Progenitor cell of endocrine pancreas (in vitro differentiated cells): ENCODE data around the gene HPCAL1. TPM values are rescaled to one million over a fixed set of nuclear protein-coding genes. Genes with fewer than 3 reads are reported as not detected.

ENCODE experiments used
- DNase-seq: peaks from one replicate; pipeline ENCODE4 v3.0.0; 2021; ENCODE audit warnings: low spot score; ENCODE audit not compliant: unreplicated experiment
- H3K27ac Mint-ChIP-seq: 2 replicates; pipeline ENCODE4 v1.8.0; 2021; ENCODE audit warnings: mild to moderate bottlenecking, moderate library complexity, mixed read lengths
- H3K27me3 Mint-ChIP-seq: 2 replicates; pipeline ENCODE4 v1.8.0; 2021; ENCODE audit warnings: mixed read lengths
- H3K36me3 Mint-ChIP-seq: 2 replicates; pipeline ENCODE4 v1.8.0; 2022; ENCODE audit warnings: mixed read lengths; ENCODE audit not compliant: insufficient read depth
- H3K4me1 Mint-ChIP-seq: 2 replicates; pipeline ENCODE4 v1.8.0; 2021; ENCODE audit warnings: low read depth, mixed read lengths
- H3K4me3 Mint-ChIP-seq: 2 replicates; pipeline ENCODE4 v1.8.0; 2021; ENCODE audit warnings: low read depth, mild to moderate bottlenecking, moderate library complexity, mixed read lengths
- H3K9me3 Mint-ChIP-seq: 2 replicates; pipeline ENCODE4 v1.8.0; 2021; ENCODE audit warnings: low read depth, mixed read lengths
- CTCF ChIP-seq: fragments of 200-600 bp; sonication (generic); IDR thresholded peaks from one replicate; pipeline ENCODE4 v1.5.0; 2021; ENCODE audit warnings: antibody characterized with exemption, mild to moderate bottlenecking; ENCODE audit not compliant: unreplicated experiment
- total RNA-seq: library from RNA; stranded (reverse); gene quantifications from 2 replicates; pipeline ENCODE4 v1.2.1, GENCODE V29; 2021

Gene HPCAL1
- total RNA-seq, 1 donor from 2014 or later: 16.5 TPM

GRCh38 chr2:10256031-10256514 is 46.6 kb upstream of the HPCAL1 start:
- Mint-ChIP-seq H3K27me3 (peaks cover 20% of the 10 kb centered on the region), H3K4me1 (no peaks in the 10 kb centered on the region), H3K9me3 (no peaks in the 10 kb centered on the region), H3K27ac (no peak overlapping the region), H3K4me3 (no peak overlapping the region), H3K36me3 (no peaks in the 10 kb centered on the region)
- DNase-seq: no peak
- TF ChIP-seq CTCF: no peak

- H3K27me3 Mint-ChIP-seq: peaks cover 21% of the 10 kb centered on the region
- no peak for TF ChIP-seq CTCF
- no peaks in the 10 kb centered on the region for H3K9me3 Mint-ChIP-seq
- DNase-seq: no peak
- H3K27ac Mint-ChIP-seq: no peak overlapping the region
- H3K4me1 Mint-ChIP-seq: no peaks in the 10 kb centered on the region
- H3K36me3 Mint-ChIP-seq: no peaks in the 10 kb centered on the region
- H3K4me3 Mint-ChIP-seq: no peak overlapping the region
Measured at GRCh38 chr2:10256515-10257031, 46.1 kb upstream of the HPCAL1 start.

- no peaks in the 10 kb centered on the region for H3K4me1 Mint-ChIP-seq
- no peaks in the 10 kb centered on the region for H3K9me3 Mint-ChIP-seq
- H3K4me3 Mint-ChIP-seq: no peak overlapping the region
- H3K36me3 Mint-ChIP-seq: no peaks in the 10 kb centered on the region
- no peak for TF ChIP-seq CTCF
- no peak for DNase-seq
- H3K27ac Mint-ChIP-seq: no peak overlapping the region
- peaks cover 22% of the 10 kb centered on the region for H3K27me3 Mint-ChIP-seq
Measured at GRCh38 chr2:10257036-10257435, 45.7 kb upstream of the HPCAL1 start.

GRCh38 chr2:10257500-10258147 is 45.1 kb upstream of the HPCAL1 start:
- H3K9me3 Mint-ChIP-seq: no peaks in the 10 kb centered on the region
- DNase-seq: no peak

GRCh38 chr2:10258326-10258725 is 44.4 kb upstream of the HPCAL1 start:
- H3K4me1 Mint-ChIP-seq: no peaks in the 10 kb centered on the region
- H3K4me3 Mint-ChIP-seq: no peak overlapping the region
- H3K27me3 Mint-ChIP-seq: peaks cover 29% of the 10 kb centered on the region
- H3K9me3 Mint-ChIP-seq: no peaks in the 10 kb centered on the region
- no peaks in the 10 kb centered on the region for H3K36me3 Mint-ChIP-seq
- no peak for DNase-seq
- no peak for TF ChIP-seq CTCF
- no peak overlapping the region for H3K27ac Mint-ChIP-seq

More at GRCh38 chr2:10257500-10258147, 45.1 kb upstream of the HPCAL1 start:
- TF ChIP-seq CTCF: no peak
- Mint-ChIP-seq H3K4me1 (no peaks in the 10 kb centered on the region), H3K27ac (no peak overlapping the region), H3K4me3 (no peak overlapping the region), H3K36me3 (no peaks in the 10 kb centered on the region), H3K27me3 (peaks cover 28% of the 10 kb centered on the region)
